Measurements from ENCODE around the gene ZSWIM4. TPM values are rescaled to one million over a fixed set of nuclear protein-coding genes. Genes with fewer than 3 reads are reported as not detected.

The ZSWIM4 gene
- total and polyA plus RNA-seq, 4 experiments from 2014 or later: 0.33 to 6.6 (median 4.0) TPM

GRCh38 chr19:13796301-13797057, 1.2 kb downstream of the ZSWIM4 start:
- Mint-ChIP-seq H3K27me3 (no peaks in the 10 kb centered on the region), H3K27ac (peak overlapping the region; percentile 60 to 91 (median 85)), H3K4me1 (peaks cover 15 to 33% (median 25%) of the 10 kb centered on the region in 4 donors), H3K36me3 (peaks cover 0 to 4% of the 10 kb centered on the region in 2 donors), H3K9me3 (peaks cover 0 to 2% (median 0%) of the 10 kb centered on the region in 8 donors), H3K4me3 (peak overlapping the region; percentile 73 to 93 (median 80))
- ChIA-PET CTCF (ENCODE audit: partially characterized antibody) (interaction anchor here (1.5 to 5.9 kb wide), 4 partner anchors 8 to 66 kb away, joined by 6 to 39 read pairs (median 6); no protein-coding TSS in a partner anchor), POLR2A (ENCODE audit: partially characterized antibody) (interaction anchor here (1.0 to 8.3 kb wide), 10 partner anchors 9 to 66 kb away, joined by 3 to 119 read pairs (median 16); partner anchors contain the start of gene C19orf53)
- peaks cover 18% of the 10 kb centered on the region for H3K4me1 ChIP-seq (ENCODE audit: insufficient read depth, low read length)
- no peak overlapping the region for H3K4me3 ChIP-seq (ENCODE audit: low read length in 2 of 2)
- no peaks in the 10 kb centered on the region for H3K27me3 ChIP-seq (ENCODE audit: insufficient read depth, low read length)
- H3K9me3 ChIP-seq (ENCODE audit: control insufficient read depth in 1 of 2, low read length in 2 of 2): no peaks in the 10 kb centered on the region
- no peak for DNase-seq
- peak overlapping the region; percentile 53 for H3K27ac ChIP-seq (ENCODE audit: low read depth, low read length)
- intact Hi-C loops (cut with micrococcal nuclease): no loop called here
- no peaks in the 10 kb centered on the region for H3K36me3 ChIP-seq (ENCODE audit: insufficient read depth, low read length)

GRCh38 chr19:13797058-13797440, 1.8 kb downstream of the ZSWIM4 start:
- no peak overlapping the region for H3K4me3 ChIP-seq (ENCODE audit: low read length in 2 of 2)
- H3K27ac ChIP-seq (ENCODE audit: low read depth, low read length): no peak overlapping the region
- no peak for DNase-seq

GRCh38 chr19:13797870-13798269, 2.6 kb downstream of the ZSWIM4 start:
- peak overlapping the region in 2 of 7 donors; percentile 4 to 17 for H3K27ac Mint-ChIP-seq
- no peaks in the 10 kb centered on the region for H3K9me3 ChIP-seq (ENCODE audit: control insufficient read depth in 1 of 2, low read length in 2 of 2)
- DNase-seq: no peak
- peaks cover 0 to 2% (median 0%) of the 10 kb centered on the region in 8 donors for H3K9me3 Mint-ChIP-seq
- no peak overlapping the region for H3K27ac ChIP-seq (ENCODE audit: low read depth, low read length)
- intact Hi-C loops (cut with micrococcal nuclease): no loop called here
- H3K4me3 Mint-ChIP-seq: peak overlapping the region in 3 of 8 donors; percentile 5 to 41 (median 38)
- H3K36me3 Mint-ChIP-seq: peaks cover 0 to 4% of the 10 kb centered on the region in 2 donors
- peaks cover 15 to 33% (median 25%) of the 10 kb centered on the region in 4 donors for H3K4me1 Mint-ChIP-seq
- no peaks in the 10 kb centered on the region for H3K27me3 Mint-ChIP-seq
- no peak overlapping the region for H3K4me3 ChIP-seq (ENCODE audit: low read length in 2 of 2)
- CTCF ChIA-PET (ENCODE audit: partially characterized antibody): interaction anchor here (0.9 to 5.9 kb wide), 5 partner anchors 12 to 220 kb away, joined by 3 to 39 read pairs (median 6); no protein-coding TSS in a partner anchor
- H3K36me3 ChIP-seq (ENCODE audit: insufficient read depth, low read length): no peaks in the 10 kb centered on the region
- no peaks in the 10 kb centered on the region for H3K27me3 ChIP-seq (ENCODE audit: insufficient read depth, low read length)
- peaks cover 18% of the 10 kb centered on the region for H3K4me1 ChIP-seq (ENCODE audit: insufficient read depth, low read length)
- POLR2A ChIA-PET (ENCODE audit: partially characterized antibody): interaction anchor here (0.6 to 8.3 kb wide), 5 partner anchors 8 to 614 kb away, joined by 4 to 119 read pairs (median 10); no protein-coding TSS in a partner anchor

More at GRCh38 chr19:13797058-13797440, 1.8 kb downstream of the ZSWIM4 start:
- Histone ChIP-seq H3K27me3 (ENCODE audit: insufficient read depth, low read length) (no peaks in the 10 kb centered on the region), H3K36me3 (ENCODE audit: insufficient read depth, low read length) (no peaks in the 10 kb centered on the region), H3K9me3 (ENCODE audit: control insufficient read depth in 1 of 2, low read length in 2 of 2) (no peaks in the 10 kb centered on the region), H3K4me1 (ENCODE audit: insufficient read depth, low read length) (peaks cover 18% of the 10 kb centered on the region)
- peaks cover 0 to 4% of the 10 kb centered on the region in 2 donors for H3K36me3 Mint-ChIP-seq
- ChIA-PET POLR2A (ENCODE audit: partially characterized antibody) (interaction anchor here (0.5 to 8.3 kb wide), 6 partner anchors 9 to 50 kb away, joined by 3 to 119 read pairs (median 16); partner anchors contain the start of gene C19orf53), CTCF (ENCODE audit: partially characterized antibody) (interaction anchor here (1.3 to 5.9 kb wide), 5 partner anchors 9 to 65 kb away, joined by 3 to 39 read pairs (median 6); no protein-coding TSS in a partner anchor)
- H3K9me3 Mint-ChIP-seq: peaks cover 0 to 2% (median 0%) of the 10 kb centered on the region in 8 donors
- peak overlapping the region in 4 of 7 donors; percentile 10 to 89 (median 74) for H3K27ac Mint-ChIP-seq
- H3K4me1 Mint-ChIP-seq: peaks cover 15 to 33% (median 25%) of the 10 kb centered on the region in 4 donors
- intact Hi-C loops (cut with micrococcal nuclease): no loop called here
- H3K27me3 Mint-ChIP-seq: no peaks in the 10 kb centered on the region
- H3K4me3 Mint-ChIP-seq: peak overlapping the region in 6 of 8 donors; percentile 13 to 93 (median 78)

GRCh38 chr19:13799669-13800068, 4.4 kb downstream of the ZSWIM4 start:
- Histone ChIP-seq H3K36me3 (ENCODE audit: insufficient read depth, low read length) (no peaks in the 10 kb centered on the region), H3K4me1 (ENCODE audit: insufficient read depth, low read length) (peaks cover 18% of the 10 kb centered on the region), H3K4me3 (ENCODE audit: low read length in 2 of 2) (no peak overlapping the region), H3K27ac (ENCODE audit: low read depth, low read length) (no peak overlapping the region), H3K27me3 (ENCODE audit: insufficient read depth, low read length) (no peaks in the 10 kb centered on the region), H3K9me3 (ENCODE audit: control insufficient read depth in 1 of 2, low read length in 2 of 2) (no peaks in the 10 kb centered on the region)
- Mint-ChIP-seq H3K27ac (no peak overlapping the region), H3K4me3 (no peak overlapping the region), H3K27me3 (no peaks in the 10 kb centered on the region), H3K9me3 (no peaks in the 10 kb centered on the region), H3K4me1 (peaks cover 10 to 21% (median 16%) of the 10 kb centered on the region in 4 donors), H3K36me3 (peaks cover 0 to 4% of the 10 kb centered on the region in 2 donors)
- ChIA-PET POLR2A (ENCODE audit: partially characterized antibody) (interaction anchor here (1.1 to 8.3 kb wide), 2 partner anchors 38 to 47 kb away, joined by 3 to 119 read pairs; no protein-coding TSS in a partner anchor), CTCF (ENCODE audit: partially characterized antibody) (interaction anchor here (1.0 kb wide), 1 partner anchor 12 kb away, joined by 5 read pairs; no protein-coding TSS in a partner anchor)
- intact Hi-C loops (cut with micrococcal nuclease): no loop called here
- DNase-seq: no peak

- no peaks in the 10 kb centered on the region for H3K27me3 ChIP-seq (ENCODE audit: insufficient read depth, low read length)
- CTCF ChIA-PET (ENCODE audit: partially characterized antibody): interaction anchor here (0.7 to 1.3 kb wide), 3 partner anchors 15 to 59 kb away, joined by 3 read pairs; no protein-coding TSS in a partner anchor
- Mint-ChIP-seq H3K27me3 (no peaks in the 10 kb centered on the region), H3K27ac (no peak overlapping the region), H3K36me3 (peaks cover 0 to 2% of the 10 kb centered on the region in 2 donors), H3K4me1 (no peaks in the 10 kb centered on the region), H3K4me3 (no peak overlapping the region), H3K9me3 (no peaks in the 10 kb centered on the region)
- no peaks in the 10 kb centered on the region for H3K4me1 ChIP-seq (ENCODE audit: insufficient read depth, low read length)
- POLR2A ChIA-PET (ENCODE audit: partially characterized antibody): no interaction called here
- no peaks in the 10 kb centered on the region for H3K36me3 ChIP-seq (ENCODE audit: insufficient read depth, low read length)
- no peak overlapping the region for H3K27ac ChIP-seq (ENCODE audit: low read depth, low read length)
- H3K4me3 ChIP-seq (ENCODE audit: low read length in 2 of 2): no peak overlapping the region
- intact Hi-C loops (cut with micrococcal nuclease): no loop called here
- H3K9me3 ChIP-seq (ENCODE audit: control insufficient read depth in 1 of 2, low read length in 2 of 2): no peaks in the 10 kb centered on the region
- no peak for DNase-seq
Measured at GRCh38 chr19:13803038-13803437, 7.8 kb downstream of the ZSWIM4 start.

- Mint-ChIP-seq H3K27me3 (no peaks in the 10 kb centered on the region), H3K4me3 (peak overlapping the region in 1 of 8 donors; percentile 34), H3K36me3 (peaks cover 0 to 8% of the 10 kb centered on the region in 2 donors), H3K9me3 (no peaks in the 10 kb centered on the region), H3K4me1 (no peaks in the 10 kb centered on the region), H3K27ac (no peak overlapping the region)
- no peaks in the 10 kb centered on the region for H3K27me3 ChIP-seq (ENCODE audit: insufficient read depth, low read length)
- H3K36me3 ChIP-seq (ENCODE audit: insufficient read depth, low read length): no peaks in the 10 kb centered on the region
- DNase-seq: no peak
- ChIA-PET CTCF (ENCODE audit: partially characterized antibody) (interaction anchor here (1.0 to 1.1 kb wide), 2 partner anchors 45 to 58 kb away, joined by 3 to 4 read pairs; no protein-coding TSS in a partner anchor), POLR2A (ENCODE audit: partially characterized antibody) (interaction anchor here (1.1 to 1.2 kb wide), 2 partner anchors 7 to 12 kb away, joined by 3 to 4 read pairs; no protein-coding TSS in a partner anchor)
- intact Hi-C loops (cut with micrococcal nuclease): no loop called here
- H3K4me1 ChIP-seq (ENCODE audit: insufficient read depth, low read length): no peaks in the 10 kb centered on the region
- H3K4me3 ChIP-seq (ENCODE audit: low read length in 2 of 2): no peak overlapping the region
- no peaks in the 10 kb centered on the region for H3K9me3 ChIP-seq (ENCODE audit: control insufficient read depth in 1 of 2, low read length in 2 of 2)
- H3K27ac ChIP-seq (ENCODE audit: low read depth, low read length): no peak overlapping the region
Measured at GRCh38 chr19:13804830-13805683, 9.8 kb downstream of the ZSWIM4 start.

Data from CD4-positive, alpha-beta memory T cell (primary cell).